ENCODE data around the gene KCNIP4. TPM values are rescaled to one million over a fixed set of nuclear protein-coding genes. Genes with fewer than 3 reads are reported as not detected.

The KCNIP4 gene
- total and polyA plus RNA-seq, 9 of the 15 experiments (the other 6 are each of a cell fraction or from before 2014, with no cell fraction given): 0.25 to 0.41 TPM; not detected in 7

DNA sequence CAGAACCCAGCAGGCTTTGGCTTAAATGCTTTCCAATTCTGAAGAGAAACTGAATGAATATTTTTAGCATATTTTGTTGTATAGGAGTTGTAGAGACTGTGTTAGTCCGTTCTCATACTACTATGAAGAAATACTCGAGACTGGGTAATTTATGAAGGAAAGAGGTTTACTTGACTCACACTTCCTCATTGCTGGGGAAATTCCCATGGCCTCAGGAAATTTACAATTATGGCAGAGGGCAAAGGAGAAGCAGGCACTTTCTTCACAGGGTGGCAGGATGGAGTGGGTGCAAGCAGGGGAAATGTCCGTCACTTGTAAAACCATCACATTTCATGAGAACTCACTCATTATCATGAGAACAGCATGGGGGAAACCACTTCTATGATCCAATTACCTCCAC is 956.6 kb downstream of the KCNIP4 start:
- no peak overlapping the region for H3K4me3 ChIP-seq
- ATAC-seq (no peak), FAIRE-seq (no peak), DNase-seq (ENCODE audit: extremely low read depth in 1 of 4, low spot score in 3 of 4) (no peak)
- intact Hi-C loops (cut with micrococcal nuclease): no loop called here
- 4% methylated on average over 3 of the region's 3 CpGs for WGBS (ENCODE audit: insufficient coverage, low coverage, missing lambda C conversion rate)
- CTCF ChIA-PET (ENCODE audit: low intra/inter-chr PET ratio): no interaction called here
- in situ Hi-C loops (cut with MboI): no loop called here
- no peak overlapping the region for H3K9ac ChIP-seq (ENCODE audit: insufficient read depth in 1 of 2, low read depth in 2 of 2, low read length in 2 of 2)
- no peak overlapping the region for H3K27ac ChIP-seq (ENCODE audit: extremely low read depth, low read depth, low read length)
- no peaks in the 10 kb centered on the region for H4K20me1 ChIP-seq (replicated peaks; ENCODE audit: control insufficient read depth, insufficient read depth, low read length)
- H3K9me3 ChIP-seq (replicated peaks; ENCODE audit: control insufficient read depth, insufficient read depth, low read depth, low read length): no peaks in the 10 kb centered on the region
- no peaks in the 10 kb centered on the region for H3K9me1 ChIP-seq (ENCODE audit: control insufficient read depth, insufficient read depth, low read length)
- H2AFZ ChIP-seq (ENCODE audit: low read depth, low read length): no peak overlapping the region
- no peaks in the 10 kb centered on the region for H3K4me1 ChIP-seq (replicated peaks in 1 of 2; ENCODE audit: control insufficient read depth in 2 of 2, insufficient read depth in 2 of 2, low read length in 2 of 2)
- POLR2A ChIA-PET: no interaction called here
- no peak overlapping the region for H3K4me2 ChIP-seq (ENCODE audit: insufficient read depth, low read length)
- H3K36me3 ChIP-seq (ENCODE audit: control insufficient read depth, insufficient read depth, low read length): no peaks in the 10 kb centered on the region
- no TSS peak for BruUV-seq (replicated peaks)
- no peaks in the 10 kb centered on the region for H3K79me2 ChIP-seq (ENCODE audit: control insufficient read depth, insufficient read depth, low read length)
- no peaks in the 10 kb centered on the region for H3K27me3 ChIP-seq (ENCODE audit: control insufficient read depth in 2 of 2, insufficient read depth in 2 of 2, low read length in 2 of 2)
- TF ChIP-seq, protein P1, sequence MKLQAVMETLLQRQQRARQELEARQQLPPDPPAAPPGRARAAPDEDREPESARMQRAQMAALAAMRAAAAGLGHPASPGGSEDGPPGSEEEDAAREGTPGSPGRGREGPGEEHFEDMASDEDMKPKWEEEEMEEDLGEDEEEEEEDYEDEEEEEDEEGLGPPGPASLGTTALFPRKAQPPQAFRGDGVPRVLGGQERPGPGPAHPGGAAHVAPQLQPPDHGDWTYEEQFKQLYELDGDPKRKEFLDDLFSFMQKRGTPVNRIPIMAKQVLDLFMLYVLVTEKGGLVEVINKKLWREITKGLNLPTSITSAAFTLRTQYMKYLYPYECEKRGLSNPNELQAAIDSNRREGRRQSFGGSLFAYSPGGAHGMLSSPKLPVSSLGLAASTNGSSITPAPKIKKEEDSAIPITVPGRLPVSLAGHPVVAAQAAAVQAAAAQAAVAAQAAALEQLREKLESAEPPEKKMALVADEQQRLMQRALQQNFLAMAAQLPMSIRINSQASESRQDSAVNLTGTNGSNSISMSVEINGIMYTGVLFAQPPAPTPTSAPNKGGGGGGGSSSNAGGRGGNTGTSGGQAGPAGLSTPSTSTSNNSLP (IDR thresholded peaks at IDR 0.05; ENCODE audit: borderline replicate concordance, low read depth, low read length): no peak
- TF ChIP-seq ZNF830 (CRISPR knock-in tag; IDR thresholded peaks at IDR 0.05) (no peak), RFX1 (IDR thresholded peaks at IDR 0.05) (no peak), IRF2 (CRISPR knock-in tag; IDR thresholded peaks at IDR 0.05) (no peak), TGIF2 (CRISPR knock-in tag; IDR thresholded peaks at IDR 0.05) (no peak), ZNF197 (CRISPR knock-in tag; IDR thresholded peaks at IDR 0.05; ENCODE audit: low read depth) (no peak), NFE2L1 (tag; IDR thresholded peaks at IDR 0.05; ENCODE audit: borderline replicate concordance, low read depth) (no peak), HIVEP1 (CRISPR knock-in tag; IDR thresholded peaks at IDR 0.05) (no peak), ZNF133 (CRISPR knock-in tag; IDR thresholded peaks at IDR 0.05) (no peak), ZNF407 (IDR thresholded peaks at IDR 0.05; ENCODE audit: low read depth) (no peak), BCOR (IDR thresholded peaks at IDR 0.05) (no peak)
- TF ChIP-seq, protein P2, sequence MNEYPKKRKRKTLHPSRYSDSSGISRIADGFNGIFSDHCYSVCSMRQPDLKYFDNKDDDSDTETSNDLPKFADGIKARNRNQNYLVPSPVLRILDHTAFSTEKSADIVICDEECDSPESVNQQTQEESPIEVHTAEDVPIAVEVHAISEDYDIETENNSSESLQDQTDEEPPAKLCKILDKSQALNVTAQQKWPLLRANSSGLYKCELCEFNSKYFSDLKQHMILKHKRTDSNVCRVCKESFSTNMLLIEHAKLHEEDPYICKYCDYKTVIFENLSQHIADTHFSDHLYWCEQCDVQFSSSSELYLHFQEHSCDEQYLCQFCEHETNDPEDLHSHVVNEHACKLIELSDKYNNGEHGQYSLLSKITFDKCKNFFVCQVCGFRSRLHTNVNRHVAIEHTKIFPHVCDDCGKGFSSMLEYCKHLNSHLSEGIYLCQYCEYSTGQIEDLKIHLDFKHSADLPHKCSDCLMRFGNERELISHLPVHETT (CRISPR knock-in tag; conservative IDR thresholded peaks at IDR 0.05 in 1 of 2, IDR thresholded peaks at IDR 0.05 in 1 of 2): no peak
